ENCODE results near the gene SPINK6. TPM values are rescaled to one million over a fixed set of nuclear protein-coding genes. Genes with fewer than 3 reads are reported as not detected.

Gene SPINK6, protein sequence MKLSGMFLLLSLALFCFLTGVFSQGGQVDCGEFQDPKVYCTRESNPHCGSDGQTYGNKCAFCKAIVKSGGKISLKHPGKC
- total RNA-seq, result not detected

DNA sequence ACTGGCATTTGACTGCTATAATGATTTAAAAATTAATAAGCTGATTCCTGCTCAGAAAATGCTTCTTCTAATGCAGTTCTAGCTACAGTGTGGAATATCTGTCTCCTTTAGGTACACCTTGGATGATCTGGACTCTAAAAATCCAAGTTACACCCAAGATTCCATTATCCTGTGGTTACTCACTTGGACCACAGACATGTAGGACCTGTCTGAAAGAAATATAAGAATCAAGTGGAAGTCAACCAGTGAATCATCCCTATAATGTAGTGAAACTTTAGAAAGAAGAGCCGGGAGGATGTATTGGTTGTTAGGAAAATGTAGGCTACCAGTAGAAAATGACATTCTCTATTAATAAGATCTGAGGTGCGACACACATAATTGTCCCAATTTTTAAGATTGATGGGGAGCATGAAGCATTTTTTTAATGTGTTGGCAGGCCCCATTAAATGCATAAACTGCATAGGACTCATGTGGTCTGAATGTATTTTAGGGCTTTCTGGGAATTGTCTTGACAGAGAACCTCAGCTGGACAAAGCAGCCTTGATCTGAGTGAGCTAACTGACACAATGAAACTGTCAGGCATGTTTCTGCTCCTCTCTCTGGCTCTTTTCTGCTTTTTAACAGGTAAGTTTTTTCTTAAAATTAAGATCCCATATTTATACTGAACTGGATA, at the start of gene SPINK6:
TSS of gene SPINK6 (plus strand) at position 512 of the 673 bp plus-strand sequence. CDS start at position 567, 55 bp downstream.
- Histone ChIP-seq H3K4me3 (no peak within 1 kb of the TSS), H3K27me3 (no peaks in the 10 kb centered on the region), H3K36me3 (no peaks in the 10 kb centered on the region), H3K27ac (no peak within 1 kb of the TSS), H3K4me1 (no peaks in the 10 kb centered on the region), H3K9me3 (no peaks in the 10 kb centered on the region)
- no peak for DNase-seq (ENCODE audit: low spot score in 2 of 2)
- TF ChIP-seq POLR2AphosphoS5 (IDR thresholded peaks at IDR 0.05) (no peak), POLR2A (IDR thresholded peaks at IDR 0.05) (no peak)
- TF ChIP-seq, protein P1, sequence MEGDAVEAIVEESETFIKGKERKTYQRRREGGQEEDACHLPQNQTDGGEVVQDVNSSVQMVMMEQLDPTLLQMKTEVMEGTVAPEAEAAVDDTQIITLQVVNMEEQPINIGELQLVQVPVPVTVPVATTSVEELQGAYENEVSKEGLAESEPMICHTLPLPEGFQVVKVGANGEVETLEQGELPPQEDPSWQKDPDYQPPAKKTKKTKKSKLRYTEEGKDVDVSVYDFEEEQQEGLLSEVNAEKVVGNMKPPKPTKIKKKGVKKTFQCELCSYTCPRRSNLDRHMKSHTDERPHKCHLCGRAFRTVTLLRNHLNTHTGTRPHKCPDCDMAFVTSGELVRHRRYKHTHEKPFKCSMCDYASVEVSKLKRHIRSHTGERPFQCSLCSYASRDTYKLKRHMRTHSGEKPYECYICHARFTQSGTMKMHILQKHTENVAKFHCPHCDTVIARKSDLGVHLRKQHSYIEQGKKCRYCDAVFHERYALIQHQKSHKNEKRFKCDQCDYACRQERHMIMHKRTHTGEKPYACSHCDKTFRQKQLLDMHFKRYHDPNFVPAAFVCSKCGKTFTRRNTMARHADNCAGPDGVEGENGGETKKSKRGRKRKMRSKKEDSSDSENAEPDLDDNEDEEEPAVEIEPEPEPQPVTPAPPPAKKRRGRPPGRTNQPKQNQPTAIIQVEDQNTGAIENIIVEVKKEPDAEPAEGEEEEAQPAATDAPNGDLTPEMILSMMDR (IDR thresholded peaks at IDR 0.05), result no peak
- intact Hi-C loops (cut with DNase I; ENCODE audit: low total_unique reads), result no loop called here

DNA sequence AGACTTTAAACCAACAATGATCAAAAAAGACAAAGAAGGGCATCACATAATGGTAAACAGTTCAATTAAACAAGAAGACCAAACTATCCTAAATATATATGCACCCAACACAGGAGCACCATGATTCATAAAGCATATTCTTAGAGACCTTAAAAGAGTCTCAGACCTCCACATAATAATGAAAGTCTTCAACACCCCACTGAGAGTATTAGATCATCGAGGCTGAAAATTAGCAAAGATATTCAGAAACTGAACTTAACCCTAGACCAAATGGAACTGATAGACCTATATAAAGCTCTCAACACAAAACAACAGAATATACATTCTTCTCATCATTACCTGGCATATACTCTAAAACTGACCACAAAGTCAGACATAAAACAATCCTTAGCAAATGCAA, 46.2 kb upstream of the SPINK6 start:
- H3K27ac ChIP-seq, result no peak overlapping the region
- DNase-seq (ENCODE audit: low spot score in 2 of 2), result no peak
- H3K36me3 ChIP-seq, result no peaks in the 10 kb centered on the region
- H3K4me1 ChIP-seq, result no peaks in the 10 kb centered on the region
- no peak overlapping the region for H3K4me3 ChIP-seq
- intact Hi-C loops (cut with DNase I; ENCODE audit: low total_unique reads), result no loop called here
- TF ChIP-seq, protein P1 (IDR thresholded peaks at IDR 0.05), result no peak
- no peak for TF ChIP-seq POLR2A (IDR thresholded peaks at IDR 0.05)
- no peak for TF ChIP-seq POLR2AphosphoS5 (IDR thresholded peaks at IDR 0.05)
- no peaks in the 10 kb centered on the region for H3K27me3 ChIP-seq
- H3K9me3 ChIP-seq, result peaks cover 0 to 4% of the 10 kb centered on the region in 2 donors

DNA sequence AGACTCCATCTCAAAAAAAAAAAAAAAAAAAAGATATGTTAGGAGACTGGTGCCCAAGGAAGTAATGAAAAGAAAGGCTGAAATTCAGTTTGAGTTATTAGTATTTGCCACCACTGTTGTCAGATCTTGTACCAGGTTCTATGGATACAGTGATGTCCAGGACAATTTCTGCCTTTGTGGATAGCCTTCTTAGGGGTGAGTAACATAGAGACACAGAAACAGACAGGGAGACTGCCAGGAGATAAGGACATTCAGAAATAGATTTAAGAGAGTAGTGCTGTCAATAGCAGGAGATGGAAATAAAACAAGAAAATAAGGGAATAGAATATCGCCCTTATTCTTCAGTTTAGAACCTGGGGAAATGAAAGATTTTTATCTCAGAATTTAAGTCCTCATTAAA, 40.8 kb upstream of the SPINK6 start:
- Histone ChIP-seq H3K4me1 (no peaks in the 10 kb centered on the region), H3K27ac (no peak overlapping the region), H3K4me3 (no peak overlapping the region), H3K36me3 (no peaks in the 10 kb centered on the region), H3K9me3 (no peaks in the 10 kb centered on the region), H3K27me3 (no peaks in the 10 kb centered on the region)
- intact Hi-C loops (cut with DNase I; ENCODE audit: low total_unique reads), result no loop called here
- TF ChIP-seq, protein P1 (IDR thresholded peaks at IDR 0.05), result no peak
- no peak for TF ChIP-seq POLR2A (IDR thresholded peaks at IDR 0.05)
- DNase-seq (ENCODE audit: low spot score in 2 of 2), result no peak

DNA sequence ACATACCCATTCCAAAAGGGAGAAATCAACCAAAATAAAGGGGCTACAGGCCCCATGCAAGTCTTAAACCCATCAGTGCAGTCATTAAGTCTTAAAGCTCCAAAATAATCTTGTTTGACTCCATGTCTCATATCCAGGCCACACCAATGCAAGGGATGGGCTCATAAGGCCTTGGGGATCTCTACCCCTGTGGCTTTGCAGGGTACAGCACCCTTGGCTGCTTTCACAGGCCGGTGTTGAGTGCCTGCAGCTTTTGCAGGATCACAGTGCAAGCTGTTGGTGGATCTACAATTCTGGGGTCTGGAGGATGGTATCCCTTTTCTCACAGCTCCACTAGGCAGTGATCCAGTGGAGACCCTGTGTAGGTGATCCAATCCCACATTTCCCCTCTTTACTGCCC, 39.5 kb upstream of the SPINK6 start:
- DNase-seq (ENCODE audit: low spot score in 2 of 2), result no peak
- TF ChIP-seq, protein P1 (IDR thresholded peaks at IDR 0.05), result no peak
- TF ChIP-seq POLR2AphosphoS5 (IDR thresholded peaks at IDR 0.05) (no peak), POLR2A (IDR thresholded peaks at IDR 0.05) (no peak)
- intact Hi-C loops (cut with DNase I; ENCODE audit: low total_unique reads), result no loop called here
- no peaks in the 10 kb centered on the region for H3K36me3 ChIP-seq
- no peak overlapping the region for H3K4me3 ChIP-seq
- no peaks in the 10 kb centered on the region for H3K27me3 ChIP-seq
- H3K27ac ChIP-seq, result no peak overlapping the region
- H3K4me1 ChIP-seq, result no peaks in the 10 kb centered on the region
- H3K9me3 ChIP-seq, result no peaks in the 10 kb centered on the region

DNA sequence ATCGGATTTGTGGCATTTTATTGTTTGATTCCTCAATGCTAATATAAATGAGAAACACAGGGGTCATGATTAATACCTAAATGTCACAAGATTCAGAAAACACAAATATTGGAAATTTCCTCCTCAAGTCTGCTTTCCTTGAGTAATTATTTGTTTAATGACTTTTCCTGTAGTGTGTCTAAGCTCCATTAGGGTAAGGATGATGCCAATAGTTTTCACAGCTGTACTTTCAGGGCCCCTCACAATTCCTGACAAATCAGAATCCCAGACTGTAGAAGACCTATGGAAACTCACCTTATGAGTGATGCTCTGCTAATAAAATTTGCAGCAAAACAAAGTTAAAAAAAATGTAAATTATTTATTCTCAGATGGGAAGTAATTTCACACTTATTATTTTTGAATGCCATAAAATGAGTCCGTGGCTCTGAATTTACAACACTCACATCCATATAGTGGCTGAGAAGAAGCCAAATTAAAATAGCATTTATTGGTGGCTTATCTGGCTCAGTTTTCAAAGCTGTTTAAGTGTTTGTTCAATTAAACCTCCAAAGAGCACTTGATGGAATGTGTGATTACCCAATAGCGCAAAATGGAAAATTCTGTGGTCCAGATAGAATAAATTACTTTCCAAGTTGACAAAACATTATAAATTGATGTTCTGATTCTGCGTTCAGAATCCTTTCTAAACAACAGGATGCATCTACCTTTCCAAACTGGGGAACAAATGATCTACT, 36.1 kb upstream of the SPINK6 start:
- Histone ChIP-seq H3K36me3 (no peaks in the 10 kb centered on the region), H3K4me1 (no peaks in the 10 kb centered on the region), H3K27ac (no peak overlapping the region), H3K9me3 (no peaks in the 10 kb centered on the region), H3K27me3 (no peaks in the 10 kb centered on the region), H3K4me3 (no peak overlapping the region)
- intact Hi-C loops (cut with DNase I; ENCODE audit: low total_unique reads), result no loop called here
- DNase-seq (ENCODE audit: low spot score in 2 of 2), result no peak
- TF ChIP-seq POLR2A (IDR thresholded peaks at IDR 0.05), result no peak
- TF ChIP-seq, protein P1 (IDR thresholded peaks at IDR 0.05), result no peak
- TF ChIP-seq POLR2AphosphoS5 (IDR thresholded peaks at IDR 0.05), result no peak
